ENCODE data around the gene RANBP17. TPM values are rescaled to one million over a fixed set of nuclear protein-coding genes. Genes with fewer than 3 reads are reported as not detected.

The RANBP17 gene
- total RNA-seq, 1 experiment from 2014 or later, result 14.5 TPM

GRCh38 chr5:171188016-171188415 lies 326.2 kb downstream of the RANBP17 start:
- Histone ChIP-seq H3K9me3 (ENCODE audit: insufficient read depth, low read depth) (no peaks in the 10 kb centered on the region), H2AFZ (no peak overlapping the region), H3K9me2 (ENCODE audit: insufficient read depth) (no peaks in the 10 kb centered on the region), H3K27me3 (ENCODE audit: insufficient read depth, low read depth) (no peaks in the 10 kb centered on the region), H3K4me2 (no peak overlapping the region), H3F3A (ENCODE audit: insufficient read depth, low read depth) (no peaks in the 10 kb centered on the region), H3K27ac (no peak overlapping the region), H3K79me2 (ENCODE audit: low read depth) (no peaks in the 10 kb centered on the region), H3K4me3 (no peak overlapping the region), H3K36me3 (ENCODE audit: low read depth) (no peaks in the 10 kb centered on the region), H4K20me1 (ENCODE audit: insufficient read depth) (no peaks in the 10 kb centered on the region), H3K4me1 (replicated peaks; ENCODE audit: insufficient read depth) (no peaks in the 10 kb centered on the region)
- CTCF ChIA-PET, result no interaction called here
- TF ChIP-seq CTCF (conservative IDR thresholded peaks at IDR 0.05) (no peak), EZH2 (IDR thresholded peaks at IDR 0.05; ENCODE audit: low read depth) (no peak)
- POLR2A ChIA-PET (ENCODE audit: unreplicated experiment), result no interaction called here
- BruUV-seq (replicated peaks), result no TSS peak
- no peak for DNase-seq
- intact Hi-C loops (cut with micrococcal nuclease; ENCODE audit: unreplicated experiment), result no loop called here

GRCh38 chr5:171189442-171189841 lies 327.6 kb downstream of the RANBP17 start:
- CTCF ChIA-PET, result no interaction called here
- Histone ChIP-seq H3K27ac (no peak overlapping the region), H3F3A (ENCODE audit: insufficient read depth, low read depth) (no peaks in the 10 kb centered on the region), H3K9me3 (ENCODE audit: insufficient read depth, low read depth) (no peaks in the 10 kb centered on the region), H3K27me3 (ENCODE audit: insufficient read depth, low read depth) (no peaks in the 10 kb centered on the region), H4K20me1 (ENCODE audit: insufficient read depth) (no peaks in the 10 kb centered on the region), H3K4me2 (no peak overlapping the region), H3K36me3 (ENCODE audit: low read depth) (no peaks in the 10 kb centered on the region), H3K4me1 (replicated peaks; ENCODE audit: insufficient read depth) (no peaks in the 10 kb centered on the region), H3K4me3 (no peak overlapping the region), H3K9me2 (ENCODE audit: insufficient read depth) (no peaks in the 10 kb centered on the region), H3K79me2 (ENCODE audit: low read depth) (no peaks in the 10 kb centered on the region), H2AFZ (no peak overlapping the region)
- TF ChIP-seq EZH2 (IDR thresholded peaks at IDR 0.05; ENCODE audit: low read depth), result no peak
- TF ChIP-seq CTCF (conservative IDR thresholded peaks at IDR 0.05), result no peak
- no TSS peak for BruUV-seq (replicated peaks)
- intact Hi-C loops (cut with micrococcal nuclease; ENCODE audit: unreplicated experiment), result no loop called here
- DNase-seq, result no peak
- POLR2A ChIA-PET (ENCODE audit: unreplicated experiment), result no interaction called here

DNA sequence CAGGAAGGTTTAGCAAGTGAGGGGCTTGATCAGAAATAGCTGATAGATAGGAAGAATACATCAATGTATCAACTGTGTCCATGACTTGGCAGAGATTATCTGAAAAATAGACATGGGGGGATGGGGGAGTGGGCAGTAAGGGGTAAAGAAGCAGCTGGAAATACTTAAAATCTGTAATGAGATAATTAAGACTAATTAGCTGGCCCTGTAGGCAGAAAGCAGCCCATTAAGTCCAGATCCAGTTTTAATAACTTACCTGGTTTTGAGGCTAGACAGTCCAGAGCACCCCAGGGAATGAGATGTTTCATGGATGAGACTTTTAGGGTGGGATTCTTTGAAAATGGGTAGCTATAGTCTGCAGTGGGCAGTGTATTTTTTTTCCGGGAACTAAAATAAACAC lies 330.3 kb downstream of the RANBP17 start:
- intact Hi-C loops (cut with micrococcal nuclease; ENCODE audit: unreplicated experiment), result no loop called here
- Histone ChIP-seq H3K36me3 (ENCODE audit: low read depth) (no peaks in the 10 kb centered on the region), H3K4me3 (no peak overlapping the region), H3F3A (ENCODE audit: insufficient read depth, low read depth) (no peaks in the 10 kb centered on the region), H2AFZ (no peak overlapping the region), H3K27ac (no peak overlapping the region), H4K20me1 (ENCODE audit: insufficient read depth) (no peaks in the 10 kb centered on the region), H3K4me1 (replicated peaks; ENCODE audit: insufficient read depth) (no peaks in the 10 kb centered on the region), H3K9me2 (ENCODE audit: insufficient read depth) (no peaks in the 10 kb centered on the region), H3K79me2 (ENCODE audit: low read depth) (no peaks in the 10 kb centered on the region), H3K9me3 (ENCODE audit: insufficient read depth, low read depth) (no peaks in the 10 kb centered on the region), H3K27me3 (ENCODE audit: insufficient read depth, low read depth) (no peaks in the 10 kb centered on the region), H3K4me2 (no peak overlapping the region)
- no TSS peak for BruUV-seq (replicated peaks)
- POLR2A ChIA-PET (ENCODE audit: unreplicated experiment), result no interaction called here
- CTCF ChIA-PET, result no interaction called here
- no peak for DNase-seq
- TF ChIP-seq CTCF (conservative IDR thresholded peaks at IDR 0.05), result no peak

Measured in PC-9 (cell line).